ENCODE data around the gene HINT2. TPM values are rescaled to one million over a fixed set of nuclear protein-coding genes. Genes with fewer than 3 reads are reported as not detected.
A peak's percentile ranks its signal among the peaks of the same experiment; 100 is the strongest.

HINT2 gene
- 18.1 TPM for total RNA-seq

- DNase-seq = peak; percentile 99
Measured at GRCh38 chr9:35814841-35815543, at the start of gene HINT2. HINT2 (minus strand) TSS chr9:35815042; CDS start chr9:35814979, 63 bp downstream.

- DNase-seq = no peak
Measured at GRCh38 chr9:35863583-35863982, 48.7 kb upstream of the HINT2 start.

- DNase-seq = no peak
Measured at GRCh38 chr9:35862328-35862727, 47.5 kb upstream of the HINT2 start.

- DNase-seq = no peak
Measured at GRCh38 chr9:35861161-35861897, 46.5 kb upstream of the HINT2 start.

DNA sequence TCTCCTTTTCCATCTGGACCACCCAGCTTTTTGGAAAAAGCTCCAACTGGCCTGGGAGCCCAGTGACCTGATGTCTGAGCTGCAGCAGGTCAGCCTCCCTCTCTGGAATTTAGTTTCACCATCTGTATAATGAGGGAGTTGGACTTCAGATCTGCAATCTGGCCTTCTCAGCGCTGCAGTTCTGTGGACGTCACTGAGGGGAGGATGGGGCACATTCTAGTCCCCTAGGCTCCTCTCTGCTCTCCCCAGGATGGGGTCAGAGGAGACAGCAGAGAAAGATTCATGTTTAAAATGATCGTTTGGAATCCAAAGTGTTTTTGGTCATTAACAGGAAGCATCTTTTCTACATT, 45.1 kb upstream of the HINT2 start:
- DNase-seq = no peak

DNA sequence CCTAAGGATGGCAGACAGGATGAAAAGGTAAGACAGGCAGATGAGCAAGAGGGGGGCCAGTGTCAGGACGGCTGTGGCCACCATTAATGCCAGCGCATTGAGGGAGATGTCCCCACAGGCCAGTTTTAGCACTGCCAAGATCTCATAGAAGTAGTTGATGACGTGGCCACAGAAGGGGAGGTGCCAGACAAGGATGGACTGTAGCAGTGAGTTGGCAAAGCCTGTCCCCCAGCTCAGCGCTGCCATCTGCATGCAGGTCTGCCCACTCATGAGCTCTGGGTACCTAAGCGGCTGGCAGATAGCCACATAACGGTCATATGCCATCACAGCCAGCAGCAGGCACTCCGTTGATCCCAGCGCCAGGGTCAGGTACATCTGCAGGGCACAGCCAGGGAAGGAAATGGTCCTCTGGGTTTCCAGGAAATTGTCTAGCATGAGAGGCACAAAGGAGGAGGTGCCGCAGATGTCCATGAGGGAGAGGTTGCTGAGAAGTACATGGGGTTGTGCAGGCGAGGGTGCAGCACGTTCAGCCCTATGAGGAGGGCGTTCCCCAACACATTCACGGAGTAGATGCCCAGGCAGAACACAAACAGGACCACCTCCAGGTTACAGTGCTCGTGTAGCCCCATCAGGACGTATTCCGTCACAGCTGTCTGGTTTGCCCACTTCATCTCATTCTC, 44.6 kb upstream of the HINT2 start:
- DNase-seq = peak; percentile 36

- DNase-seq = no peak
Measured at GRCh38 chr9:35858458-35858857, 43.6 kb upstream of the HINT2 start.

- DNase-seq = no peak
Measured at GRCh38 chr9:35856882-35857281, 42.0 kb upstream of the HINT2 start.

- no peak for DNase-seq
Measured at GRCh38 chr9:35856206-35856605, 41.4 kb upstream of the HINT2 start.

DNA sequence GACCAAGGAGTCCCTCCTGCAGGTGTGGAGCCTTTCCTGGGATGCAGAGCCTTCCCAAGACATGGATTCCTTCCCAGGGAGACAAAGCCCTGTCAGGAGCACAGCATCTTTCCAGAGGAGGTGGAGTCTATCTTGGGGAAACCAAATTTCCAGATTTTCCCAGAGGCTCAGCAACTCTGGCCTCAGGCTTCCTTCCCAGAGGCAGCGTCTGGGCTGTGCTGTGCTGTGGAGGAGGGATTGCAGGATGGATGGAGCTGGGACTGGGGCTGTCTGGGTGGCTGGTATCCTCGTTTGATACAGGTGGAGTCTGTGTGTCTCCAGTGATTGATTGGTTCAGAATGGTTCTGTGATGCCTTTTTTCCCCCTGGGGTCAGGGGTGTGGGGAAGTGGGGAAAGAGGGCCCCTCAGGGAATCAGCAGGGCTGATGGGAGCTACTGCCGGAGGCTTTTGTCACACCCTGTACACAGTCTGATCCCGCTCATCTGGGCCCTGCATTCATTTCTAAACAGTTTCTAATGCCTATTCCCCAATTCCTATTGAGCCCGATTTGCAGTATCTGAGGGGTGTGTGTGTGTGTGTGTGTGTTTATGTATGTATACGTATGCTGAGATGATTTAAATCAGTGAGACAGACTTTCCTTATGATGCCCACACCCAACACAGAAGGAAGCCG, 39.4 kb upstream of the HINT2 start:
- no peak for DNase-seq

- no peak for DNase-seq
Measured at GRCh38 chr9:35852876-35853865, 38.3 kb upstream of the HINT2 start.

DNA sequence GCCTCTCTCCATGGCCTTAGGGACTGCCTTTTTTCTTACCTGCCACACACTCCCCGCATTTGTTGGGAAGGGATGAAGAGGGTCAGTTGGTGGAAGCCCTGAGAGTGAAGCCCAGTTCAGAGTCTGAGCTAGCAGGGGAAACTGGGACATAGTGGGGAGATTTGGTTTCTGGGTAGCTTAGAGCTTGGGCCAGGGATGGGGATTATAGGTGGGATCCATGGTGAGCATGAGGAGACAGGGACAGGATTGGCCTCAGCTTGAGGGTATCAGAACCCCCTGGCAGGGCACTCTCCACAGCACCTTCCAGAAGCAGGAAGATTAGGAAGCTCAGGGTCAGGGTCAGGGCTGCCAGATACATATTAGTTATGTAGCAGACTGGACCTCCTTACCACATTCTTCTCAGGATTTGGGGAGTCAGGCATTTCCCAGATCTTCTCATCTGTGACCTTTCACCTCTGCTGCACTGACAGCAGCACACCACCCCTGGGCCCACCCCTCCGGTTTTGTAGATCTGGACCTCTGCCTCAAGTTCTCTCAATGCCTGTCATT, 37.5 kb upstream of the HINT2 start:
- no peak for DNase-seq

- DNase-seq = peak; percentile 79
Measured at GRCh38 chr9:35847792-35848572, 33.1 kb upstream of the HINT2 start.

DNA sequence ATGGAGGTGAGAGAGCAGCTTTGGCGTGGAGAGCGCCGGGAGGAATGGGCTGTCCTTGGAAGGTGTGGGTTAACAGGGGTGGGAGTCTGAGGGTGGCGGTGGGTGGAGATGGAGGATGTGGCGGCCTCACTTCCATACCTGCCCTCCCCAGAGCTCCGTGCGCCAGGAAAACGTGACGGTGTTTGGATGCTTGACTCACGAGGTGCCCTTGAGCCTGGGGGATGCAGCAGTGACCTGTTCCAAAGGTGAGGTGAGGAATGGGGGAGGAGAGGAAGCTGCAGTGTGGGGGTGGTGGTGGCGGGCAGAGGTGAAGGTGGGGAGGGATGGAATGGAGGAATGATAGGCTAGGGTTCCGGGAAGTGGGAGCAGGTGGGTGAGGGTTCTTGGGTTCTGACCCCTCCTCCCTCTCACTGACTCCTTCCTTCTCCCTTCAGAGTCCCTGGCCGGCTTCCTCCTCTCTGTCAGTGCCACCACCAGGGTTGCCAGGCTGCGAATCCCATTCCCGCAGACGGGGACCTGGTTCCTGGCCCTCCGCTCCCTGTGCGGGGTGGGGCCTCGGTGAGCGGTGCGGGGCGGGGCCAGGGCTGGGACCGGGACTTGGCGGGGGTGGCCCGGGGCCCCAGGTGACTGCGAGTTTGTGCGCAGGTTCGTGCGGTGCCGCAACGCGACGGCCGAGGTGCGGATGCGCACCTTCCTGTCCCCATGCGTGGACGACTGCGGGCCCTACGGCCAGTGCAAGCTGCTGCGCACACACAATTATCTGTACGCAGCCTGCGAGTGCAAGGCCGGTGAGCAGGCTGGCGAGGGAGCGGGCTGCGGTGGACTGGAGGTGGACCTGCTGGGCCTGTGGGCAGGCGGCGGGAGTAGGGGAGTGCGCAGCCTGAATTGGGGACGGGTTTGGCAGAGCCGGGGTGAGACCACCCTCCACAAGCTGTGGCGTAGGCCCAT, 31.3 kb upstream of the HINT2 start:
- peak; percentile 51 for DNase-seq

DNA sequence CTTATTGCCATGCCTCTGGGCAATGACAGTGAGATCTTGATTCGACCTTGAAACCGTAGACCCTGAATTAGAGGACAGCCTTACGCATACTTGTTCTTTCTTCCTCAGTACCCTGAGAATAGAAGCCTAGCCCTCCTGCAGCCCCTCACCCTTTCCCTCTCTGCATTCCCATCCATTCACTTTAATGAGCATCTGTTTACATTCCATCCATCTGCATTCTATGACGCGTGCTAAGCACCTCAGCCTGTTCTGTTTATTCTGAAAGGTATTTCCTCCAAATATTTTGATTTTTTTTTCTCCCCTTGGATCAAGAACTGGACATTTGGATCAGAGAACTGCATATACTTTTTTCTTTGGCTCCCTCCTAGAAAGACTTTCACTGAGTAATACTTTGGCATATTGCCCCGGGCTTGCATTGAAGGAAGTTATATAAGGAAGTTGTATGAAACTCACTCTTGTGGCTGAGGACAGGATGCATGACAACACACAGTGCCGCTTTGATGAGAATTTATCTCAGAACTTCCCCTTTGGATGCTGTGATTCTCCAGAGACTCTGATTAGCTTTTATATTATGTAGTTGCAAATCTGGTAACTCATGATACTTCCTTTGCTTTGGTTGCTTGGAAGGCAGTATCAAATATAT, 29.9 kb upstream of the HINT2 start:
- DNase-seq = peak; percentile 94

DNA sequence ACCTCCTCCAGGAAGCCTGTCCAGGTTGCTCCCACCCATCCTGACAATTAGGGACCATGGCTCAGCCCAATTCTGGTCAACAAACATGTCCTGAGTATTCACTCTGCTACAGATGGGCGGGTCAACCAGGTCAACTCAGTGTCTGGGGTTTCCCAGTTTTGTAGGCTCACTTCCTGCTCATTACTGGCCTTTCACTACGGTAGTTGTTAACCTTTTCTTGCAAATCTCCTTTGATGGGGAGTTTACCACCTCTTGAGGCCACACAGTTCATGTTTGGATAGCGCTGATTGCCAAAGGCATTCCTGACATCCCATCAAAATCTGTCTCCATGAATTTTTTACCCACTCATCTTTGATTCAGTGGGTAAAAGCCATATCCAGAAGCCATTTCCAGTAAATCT, 28.0 kb upstream of the HINT2 start:
- DNase-seq = no peak

- no peak for DNase-seq
Measured at GRCh38 chr9:35842020-35842745, 27.3 kb upstream of the HINT2 start.

DNA sequence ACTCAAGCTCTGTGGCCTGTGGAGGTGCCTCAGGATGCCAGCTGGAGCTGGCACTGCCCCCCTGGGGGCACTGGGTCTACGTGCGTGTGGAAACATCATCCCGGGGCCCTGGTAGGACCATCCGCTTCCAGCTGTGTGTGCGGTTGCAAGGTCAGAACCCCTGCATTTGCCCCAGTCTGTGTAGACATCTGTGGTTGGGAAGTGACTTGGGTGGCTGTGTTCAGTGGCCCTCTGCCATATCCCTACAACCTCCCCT, 26.7 kb upstream of the HINT2 start:
- DNase-seq = no peak
